HG02885 (cell line): ENCODE data around the gene VRK2.

ENCODE experiments used
- ATAC-seq: cut with Tn5 transposase; IDR thresholded peaks from one replicate; pipeline ENCODE4 v1.9.1; 2021; ENCODE audit warnings: mild to moderate bottlenecking; ENCODE audit not compliant: unreplicated experiment, poor library complexity

Gene VRK2

GRCh38 chr2:58046585-58047372 lies at the start of gene VRK2:
Gene VRK2 (plus strand): TSS chr2:58046806. CDS start chr2:58048832, 2,026 bp downstream.
- peak; percentile 86 for ATAC-seq

- peak; percentile 81 for ATAC-seq
Measured at GRCh38 chr2:58006256-58006951, 40.2 kb upstream of the VRK2 start.

- peak; percentile 35 for ATAC-seq
Measured at GRCh38 chr2:58006952-58007284, 39.7 kb upstream of the VRK2 start.

GRCh38 chr2:58010599-58010998 lies 36.0 kb upstream of the VRK2 start:
- no peak for ATAC-seq

- ATAC-seq: peak; percentile 76
Measured at GRCh38 chr2:58019229-58019628, 27.4 kb upstream of the VRK2 start.

- ATAC-seq: no peak
Measured at GRCh38 chr2:58025150-58025933, 21.3 kb upstream of the VRK2 start.

- no peak for ATAC-seq
Measured at GRCh38 chr2:58027029-58027428, 19.6 kb upstream of the VRK2 start.

- no peak for ATAC-seq
Measured at GRCh38 chr2:58030771-58031170, 15.8 kb upstream of the VRK2 start.

- ATAC-seq: peak; percentile 77
Measured at GRCh38 chr2:58032016-58032763, 14.4 kb upstream of the VRK2 start.

- ATAC-seq: peak; percentile 11
Measured at GRCh38 chr2:58032764-58033080, 13.9 kb upstream of the VRK2 start.

GRCh38 chr2:58033530-58033929 lies 13.1 kb upstream of the VRK2 start:
- ATAC-seq: no peak

GRCh38 chr2:58035352-58035751 lies 11.3 kb upstream of the VRK2 start:
- ATAC-seq: peak; percentile 72

GRCh38 chr2:58039170-58039611 lies 7.4 kb upstream of the VRK2 start:
- peak; percentile 81 for ATAC-seq

- ATAC-seq: no peak
Measured at GRCh38 chr2:58042486-58042970, 4.1 kb upstream of the VRK2 start.

GRCh38 chr2:58044145-58044544 lies 2.5 kb upstream of the VRK2 start:
- ATAC-seq: no peak

GRCh38 chr2:58045580-58046334 lies 849 bp upstream of the VRK2 start:
- no peak for ATAC-seq

GRCh38 chr2:58046335-58046584 lies 346 bp upstream of the VRK2 start:
- no peak for ATAC-seq

- ATAC-seq: peak; percentile 40
Measured at GRCh38 chr2:58047373-58047935, 848 bp downstream of the VRK2 start.

- ATAC-seq: no peak
Measured at GRCh38 chr2:58047961-58048360, 1.4 kb downstream of the VRK2 start.

- no peak for ATAC-seq
Measured at GRCh38 chr2:58051445-58051844, 4.8 kb downstream of the VRK2 start.
